IMR-90 (cell line): ENCODE measurements around the gene FASTKD1. TPM values are rescaled to one million over a fixed set of nuclear protein-coding genes. Genes with fewer than 3 reads are reported as not detected.
"Not testable (repeated sequence)": the region's sequence is repeated elsewhere in the genome, so short reads cannot be mapped to it uniquely, and the experiment has no call there.

Experiments used
- ATAC-seq: fragments of 200-7000 bp; cut with Tn5 transposase; 2 replicates; pipeline ENCODE4 v1.9.1; 2020; ENCODE audit warnings: low read depth, mild to moderate bottlenecking, moderate library complexity
- BruUV-seq: library from RNA; stranded (reverse); fragments of 400-500 nt; replicated peaks from 2 replicates; lab custom pipeline; 2021; lab: Mats Ljungman, UMichigan
- CTCF ChIA-PET: fragments of 300-600 bp; formaldehyde crosslinking; extraction: SDS; loops from one replicate; lab custom pipeline; 2021; ENCODE audit warnings: antibody characterized with exemption; lab: Yijun Ruan, JAX
- POLR2A ChIA-PET: fragments of 300-600 bp; sonication (Branson Sonifier 250); formaldehyde crosslinking; loops from one replicate; lab custom pipeline; 2022; ENCODE audit warnings: antibody characterized with exemption; ENCODE audit not compliant: unreplicated experiment; lab: Charles Lee
- DNase-seq: peaks from one replicate; pipeline ENCODE4 v3.0.0; 2013
- H2AFZ ChIP-seq: replicated peaks from 2 replicates; pipeline ENCODE3; 2013; ENCODE audit warnings: low read length, mild to moderate bottlenecking; ENCODE audit not compliant: poor library complexity
- H2AK5ac ChIP-seq: 2 replicates; pipeline ENCODE4 v1.6.1; 2013; ENCODE audit warnings: low read depth, low read length, inconsistent platforms
- H2AK9ac ChIP-seq: replicated peaks from 2 replicates; pipeline ENCODE3; 2013; ENCODE audit warnings: mild to moderate bottlenecking, low read depth, low read length, moderate library complexity; ENCODE audit not compliant: poor library complexity
- H2BK120ac ChIP-seq: 2 replicates; pipeline ENCODE4 v1.6.1; 2013; ENCODE audit warnings: low read depth, low read length, inconsistent platforms
- H2BK15ac ChIP-seq: 3 replicates; pipeline ENCODE4 v1.6.1; 2013; ENCODE audit warnings: low read depth, low read length, inconsistent platforms
- H2BK20ac ChIP-seq: 2 replicates; pipeline ENCODE4 v1.6.1; 2013; ENCODE audit warnings: low read depth, mild to moderate bottlenecking, inconsistent platforms, low read length, moderate library complexity
- H2BK5ac ChIP-seq: 2 replicates; pipeline ENCODE4 v1.6.1; 2013; ENCODE audit warnings: mild to moderate bottlenecking, low read depth, low read length, inconsistent platforms; ENCODE audit not compliant: poor library complexity, severe bottlenecking
- H3K14ac ChIP-seq: replicated peaks from 2 replicates; pipeline ENCODE4 v1.6.1; 2013; ENCODE audit warnings: low read depth, low read length, inconsistent platforms
- H3K18ac ChIP-seq: 2 replicates; pipeline ENCODE4 v1.6.1; 2013; ENCODE audit warnings: low read depth, low read length, control low read depth
- H3K23ac ChIP-seq: 2 replicates; pipeline ENCODE4 v1.6.1; 2013; ENCODE audit warnings: low read depth, low read length, inconsistent platforms
- H3K27ac ChIP-seq: 2 replicates; pipeline ENCODE4 v1.5.1; 2013; ENCODE audit warnings: mild to moderate bottlenecking, control low read depth, low read length; ENCODE audit not compliant: insufficient read depth
- H3K27me3 ChIP-seq: 2 replicates; pipeline ENCODE4 v1.6.1; 2013; ENCODE audit warnings: low read length; ENCODE audit not compliant: control insufficient read depth, insufficient read depth
- H3K36me3 ChIP-seq: 2 replicates; pipeline ENCODE4 v1.6.1; 2013; ENCODE audit warnings: low read length, mixed read lengths; ENCODE audit not compliant: control insufficient read depth, insufficient read depth
- H3K4ac ChIP-seq: 2 replicates; pipeline ENCODE4 v1.6.1; 2013; ENCODE audit warnings: low read depth, low read length, inconsistent platforms
- H3K4me1 ChIP-seq: 2 replicates; pipeline ENCODE4 v1.6.1; 2013; ENCODE audit warnings: low read length, mixed read lengths; ENCODE audit not compliant: control insufficient read depth, insufficient read depth
- H3K4me2 ChIP-seq: 2 replicates; pipeline ENCODE4 v1.6.1; 2013; ENCODE audit warnings: low read depth, mild to moderate bottlenecking, control low read depth, low read length, moderate library complexity
- H3K4me3 ChIP-seq: 2 replicates; pipeline ENCODE4 v1.5.1; 2013; ENCODE audit warnings: low read depth, mild to moderate bottlenecking, control low read depth, low read length, moderate library complexity; ENCODE audit not compliant: insufficient read depth
- H3K56ac ChIP-seq: 2 replicates; pipeline ENCODE4 v1.6.1; 2013; ENCODE audit warnings: low read length, inconsistent platforms; ENCODE audit not compliant: insufficient read depth; ENCODE audit errors: extremely low read depth
- H3K79me1 ChIP-seq, 2 experiments: 2 replicates each; pipeline ENCODE4 v1.6.1; 2013; ENCODE audit warnings: low read length in 2 of 2, inconsistent platforms in 1 of 2, low read depth in 1 of 2
- H3K9ac ChIP-seq: 2 replicates; pipeline ENCODE4 v1.6.1; 2013; ENCODE audit warnings: low read depth, low read length, control low read depth
- H3K9me1 ChIP-seq: 2 replicates; pipeline ENCODE4 v1.6.1; 2013; ENCODE audit warnings: low read length, inconsistent platforms; ENCODE audit not compliant: insufficient read depth
- H3K9me3 ChIP-seq: 2 replicates; pipeline ENCODE4 v1.6.1; 2013; ENCODE audit warnings: low read length; ENCODE audit not compliant: control insufficient read depth, insufficient read depth
- H4K20me1 ChIP-seq: 2 replicates; pipeline ENCODE4 v1.6.1; 2013; ENCODE audit warnings: low read length, inconsistent platforms; ENCODE audit not compliant: insufficient read depth
- H4K5ac ChIP-seq: 2 replicates; pipeline ENCODE4 v1.6.1; 2013; ENCODE audit warnings: mild to moderate bottlenecking, low read depth, low read length, control low read depth
- H4K8ac ChIP-seq, 2 experiments: 2 replicates each; pipeline ENCODE4 v1.6.1; 2013; ENCODE audit warnings: low read depth in 2 of 2, low read length in 2 of 2, control low read depth in 1 of 2, inconsistent platforms in 1 of 2
- H4K91ac ChIP-seq: 2 replicates; pipeline ENCODE4 v1.6.1; 2013; ENCODE audit warnings: low read depth, low read length, inconsistent platforms; ENCODE audit not compliant: insufficient read depth
- MAZ ChIP-seq: IDR thresholded peaks from 2 replicates; pipeline ENCODE4 v1.6.1; 2012; ENCODE audit warnings: low read depth, mild to moderate bottlenecking, low read length, improper control_type of control experiment, moderate library complexity, borderline replicate concordance
- MXI1 ChIP-seq: IDR thresholded peaks from 2 replicates; pipeline ENCODE4 v1.6.1; 2012; ENCODE audit warnings: low read depth, mild to moderate bottlenecking, low read length, moderate library complexity, borderline replicate concordance
- WGBS, 2 experiments: methylation state at CpG; one replicate each; pipeline versions ENCODE4 v1.1.5 to v1.1.7; 2013; ENCODE audit warnings: missing lambda C conversion rate in 2 of 2; ENCODE audit not compliant: insufficient read length in 1 of 2; ENCODE audit errors: extremely low coverage in 2 of 2; 5-methylcytosine and 5-hydroxymethylcytosine counted together
- dilution Hi-C: fragments of 300-500 bp; cut with HindIII; formaldehyde crosslinking; loops from one replicate; pipeline ENCODE4 v1.14.3; 2018; ENCODE audit warnings: low sequenced_read_pairs; ENCODE audit not compliant: unreplicated experiment
- in situ Hi-C: fragments of 300-500 bp; cut with MboI; formaldehyde crosslinking; loops from 3 replicates; pipeline ENCODE4 v1.14.3; 2019; ENCODE audit warnings: low sequenced_read_pairs, inconsistent platforms, mixed read lengths
- intact Hi-C: fragments of 100-400 bp; cut with micrococcal nuclease; formaldehyde crosslinking; loops from 2 replicates; pipeline ENCODE4 v1.10.0; 2022
- polyA plus RNA-seq, 3 experiments: library from polyadenylated mRNA; depleted of rRNA; stranded (reverse); fragments of >200 nt; gene quantifications; 2 replicates each; pipeline ENCODE4 v1.2.3, GENCODE V29; 2012; ENCODE audit warnings: low replicate concordance in 1 of 3
- total RNA-seq: library from RNA; depleted of rRNA; stranded (reverse); fragments of >200 nt; gene quantifications from 2 replicates; pipeline ENCODE4 v1.2.3, GENCODE V29; 2012
- TF ChIP-seq, protein P1 (sequence below): conservative IDR thresholded peaks from 2 replicates; pipeline ENCODE4 v1.5.1; 2012; ENCODE audit warnings: mild to moderate bottlenecking, low read depth, low read length, improper control_type of control experiment

The FASTKD1 gene
- total and polyA plus RNA-seq, 2 of the 4 experiments (the other 2 are of a cell fraction), result 11.4 to 11.5 TPM

DNA sequence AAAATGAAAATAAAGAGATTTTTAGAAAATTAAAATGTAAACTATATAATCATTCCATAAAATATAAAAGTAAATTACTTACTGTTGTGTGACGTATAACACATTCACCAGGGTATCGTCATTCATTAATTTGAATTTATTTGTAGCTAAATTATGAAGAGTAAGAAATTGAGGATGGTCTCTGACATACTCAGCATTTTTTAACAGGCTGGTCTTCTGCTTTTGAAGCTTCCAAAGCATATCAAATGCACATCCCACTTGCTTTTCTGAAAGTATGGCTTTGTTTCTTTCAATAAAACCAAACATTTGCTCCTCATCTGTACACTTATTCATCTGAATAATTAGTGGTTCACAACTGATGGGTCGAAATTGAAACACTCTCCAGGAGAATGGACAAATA is 2.1 kb downstream of the FASTKD1 start:
- Histone ChIP-seq H3K36me3 (no peaks in the 10 kb centered on the region), H2BK15ac (no peak overlapping the region), H3K79me1 (peaks cover 0 to 20% of the 10 kb centered on the region in 2 experiments; a peak in 3 of 4 replicates), H4K5ac (no peak overlapping the region), H3K4ac (no peak overlapping the region), H3K18ac (no peak overlapping the region), H3K56ac (no peak overlapping the region), H4K91ac (no peak overlapping the region), H3K9ac (no peak overlapping the region), H3K27me3 (no peaks in the 10 kb centered on the region), H2AK9ac (no peak overlapping the region), H3K23ac (no peak overlapping the region), H2AFZ (no peak overlapping the region), H4K8ac (no peak overlapping the region), H4K20me1 (no peaks in the 10 kb centered on the region), H3K9me3 (no peaks in the 10 kb centered on the region), H3K27ac (no peak overlapping the region), H3K4me2 (no peak overlapping the region), H3K4me3 (no peak overlapping the region), H2BK20ac (no peak overlapping the region), H2AK5ac (no peak overlapping the region), H3K9me1 (no peaks in the 10 kb centered on the region), H3K14ac (no peak overlapping the region), H3K4me1 (no peaks in the 10 kb centered on the region), H2BK5ac (no peak overlapping the region), H2BK120ac (no peak overlapping the region)
- dilution Hi-C loops, result no loop called here
- ATAC-seq, result no peak
- intact Hi-C loops, result loop anchor here (10.0 kb wide), 1 partner anchor 223 kb away; the partner anchor contains the start of gene SSB
- no peak for DNase-seq
- ChIA-PET CTCF (interaction anchor here (0.7 kb wide), 1 partner anchor 1862 kb away, joined by 3 read pairs; no protein-coding TSS in a partner anchor), POLR2A (no interaction called here)
- no TSS peak for BruUV-seq
- no peak for TF ChIP-seq MXI1
- TF ChIP-seq, protein P1, sequence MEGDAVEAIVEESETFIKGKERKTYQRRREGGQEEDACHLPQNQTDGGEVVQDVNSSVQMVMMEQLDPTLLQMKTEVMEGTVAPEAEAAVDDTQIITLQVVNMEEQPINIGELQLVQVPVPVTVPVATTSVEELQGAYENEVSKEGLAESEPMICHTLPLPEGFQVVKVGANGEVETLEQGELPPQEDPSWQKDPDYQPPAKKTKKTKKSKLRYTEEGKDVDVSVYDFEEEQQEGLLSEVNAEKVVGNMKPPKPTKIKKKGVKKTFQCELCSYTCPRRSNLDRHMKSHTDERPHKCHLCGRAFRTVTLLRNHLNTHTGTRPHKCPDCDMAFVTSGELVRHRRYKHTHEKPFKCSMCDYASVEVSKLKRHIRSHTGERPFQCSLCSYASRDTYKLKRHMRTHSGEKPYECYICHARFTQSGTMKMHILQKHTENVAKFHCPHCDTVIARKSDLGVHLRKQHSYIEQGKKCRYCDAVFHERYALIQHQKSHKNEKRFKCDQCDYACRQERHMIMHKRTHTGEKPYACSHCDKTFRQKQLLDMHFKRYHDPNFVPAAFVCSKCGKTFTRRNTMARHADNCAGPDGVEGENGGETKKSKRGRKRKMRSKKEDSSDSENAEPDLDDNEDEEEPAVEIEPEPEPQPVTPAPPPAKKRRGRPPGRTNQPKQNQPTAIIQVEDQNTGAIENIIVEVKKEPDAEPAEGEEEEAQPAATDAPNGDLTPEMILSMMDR, result no peak
- TF ChIP-seq MAZ, result no peak
- no CpG with 5 or more reads among the region's 3 CpGs for WGBS, 2 experiments
- in situ Hi-C loops, result no loop called here

DNA sequence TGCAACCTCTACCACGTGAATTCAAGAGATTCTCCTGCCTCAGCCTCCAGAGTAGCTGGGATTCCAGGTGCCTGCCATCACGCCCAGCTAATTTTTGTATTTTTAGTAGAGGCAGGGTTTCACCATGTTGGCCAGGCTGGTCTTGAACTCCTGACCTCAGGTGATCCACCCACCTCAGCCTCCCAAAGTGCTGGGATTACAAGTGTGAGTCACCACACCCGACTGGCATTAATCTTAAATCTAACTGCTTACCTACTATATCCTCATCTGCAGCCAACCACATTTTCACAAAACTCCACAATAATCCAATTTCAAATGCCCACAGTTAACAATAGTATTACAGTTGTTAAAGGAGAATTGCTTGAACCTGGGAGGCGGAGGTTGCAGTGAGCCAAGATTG is 2.9 kb downstream of the FASTKD1 start:
- H3K23ac ChIP-seq, H3K56ac ChIP-seq, dilution Hi-C loops, H3K27me3 ChIP-seq, H3K36me3 ChIP-seq, H2AK5ac ChIP-seq, H4K20me1 ChIP-seq, H4K8ac ChIP-seq, H2BK5ac ChIP-seq, H2BK20ac ChIP-seq, BruUV-seq, POLR2A ChIA-PET, H3K18ac ChIP-seq, H3K9me3 ChIP-seq, H3K9ac ChIP-seq, H3K4me1 ChIP-seq, ATAC-seq, CTCF ChIA-PET, H4K91ac ChIP-seq, H3K4ac ChIP-seq, in situ Hi-C loops, H4K5ac ChIP-seq, H3K4me2 ChIP-seq, H2BK120ac ChIP-seq, H2AK9ac ChIP-seq, H3K14ac ChIP-seq, H3K9me1 ChIP-seq, H3K4me3 ChIP-seq, H2BK15ac ChIP-seq, DNase-seq, H3K27ac ChIP-seq, H2AFZ ChIP-seq: not testable (repeated sequence)
- peaks cover 0 to 20% of the 10 kb centered on the region in 2 experiments; a peak in 3 of 4 replicates for H3K79me1 ChIP-seq
- WGBS, 2 experiments, result no CpG with 5 or more reads among the region's 4 CpGs
- intact Hi-C loops, result loop anchor here (10.0 kb wide), 1 partner anchor 224 kb away; the partner anchor contains the start of gene SSB
